HG03039 (cell line): Measurements from ENCODE around the gene HRH3.

Experiments
- ATAC-seq: cut with Tn5 transposase; IDR thresholded peaks from one replicate; pipeline ENCODE4 v1.9.1; 2021; ENCODE audit warnings: mild to moderate bottlenecking, moderate library complexity; ENCODE audit not compliant: unreplicated experiment

Gene HRH3

DNA sequence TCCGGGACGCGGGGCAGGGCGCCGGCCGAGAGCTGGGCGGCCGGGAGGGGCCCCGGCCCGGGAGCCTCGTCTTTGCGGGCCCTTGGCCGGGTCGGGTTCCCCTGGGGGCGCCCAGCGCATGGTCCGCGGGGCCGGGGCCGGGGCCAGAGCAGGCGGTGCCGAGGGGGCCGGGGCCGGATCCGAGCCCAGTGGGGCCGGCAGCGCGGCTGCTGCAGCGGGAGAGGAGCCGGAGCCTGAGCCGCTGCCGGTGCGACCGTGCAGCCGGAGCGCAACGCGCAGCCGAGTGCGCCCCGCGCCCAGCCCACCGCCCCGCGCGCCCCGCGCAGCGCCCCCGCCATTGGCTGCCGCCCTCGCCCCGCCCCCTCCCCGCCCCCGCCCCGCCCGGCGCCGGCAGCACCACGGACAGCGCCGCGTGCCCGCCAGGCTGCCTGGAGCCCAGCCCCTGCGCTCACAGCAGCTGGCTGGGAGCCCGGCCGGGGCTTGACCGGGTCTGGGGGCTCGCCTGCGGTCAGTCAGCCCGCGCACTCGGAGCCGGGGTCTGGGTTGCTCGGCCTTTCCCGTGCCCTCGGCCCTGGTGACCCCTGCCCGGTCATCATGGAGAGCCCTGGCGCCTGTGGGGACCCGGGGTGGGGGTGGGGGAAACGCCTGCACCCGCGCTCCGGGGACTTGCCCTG is at the start of gene HRH3:
Gene HRH3, minus strand, starts transcription at position 287 of the 674 bp plus-strand sequence. CDS start 308 bp downstream, outside the sequence.
- ATAC-seq: no peak

DNA sequence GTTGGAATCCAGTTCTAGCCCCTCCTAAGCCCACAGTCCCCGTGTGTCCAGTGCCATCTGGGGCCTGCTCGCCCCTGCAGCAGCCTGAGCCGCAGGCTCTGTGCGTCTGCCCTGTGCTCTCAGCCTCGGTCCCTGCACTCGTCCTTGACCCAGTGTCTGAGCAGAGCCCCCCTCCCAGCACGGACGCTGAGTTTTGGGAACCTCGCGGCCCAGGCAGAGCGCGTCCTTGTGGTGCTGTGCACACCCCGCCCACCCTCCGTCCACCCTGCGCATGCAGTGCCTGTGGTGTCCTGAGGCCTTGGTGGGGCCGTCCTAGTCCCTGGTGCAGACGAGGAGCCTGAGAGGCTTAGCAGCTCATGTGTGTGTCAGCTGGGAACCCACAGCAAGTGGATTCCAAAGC is 49.8 kb upstream of the HRH3 start:
- no peak for ATAC-seq

DNA sequence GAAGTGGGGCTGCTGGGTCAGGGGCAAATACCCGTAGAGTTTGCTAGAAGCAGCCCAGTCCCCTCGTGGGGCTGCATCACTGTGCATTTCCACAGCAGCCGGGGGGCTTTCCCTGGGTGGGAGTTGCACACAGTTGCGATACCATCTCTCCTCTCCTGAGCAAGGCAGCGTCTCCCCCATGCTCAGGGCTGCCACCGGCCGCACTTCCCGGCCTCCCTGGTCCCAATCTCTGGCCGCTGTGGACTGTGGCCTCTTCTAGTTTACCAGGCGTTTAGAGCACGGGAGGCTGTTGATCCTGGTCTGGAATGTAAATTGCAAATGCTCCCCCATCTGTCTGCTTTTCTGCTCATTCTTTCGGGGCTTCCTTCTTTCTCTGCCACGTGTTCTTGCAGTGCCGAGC is 49.3 kb upstream of the HRH3 start:
- ATAC-seq: no peak

DNA sequence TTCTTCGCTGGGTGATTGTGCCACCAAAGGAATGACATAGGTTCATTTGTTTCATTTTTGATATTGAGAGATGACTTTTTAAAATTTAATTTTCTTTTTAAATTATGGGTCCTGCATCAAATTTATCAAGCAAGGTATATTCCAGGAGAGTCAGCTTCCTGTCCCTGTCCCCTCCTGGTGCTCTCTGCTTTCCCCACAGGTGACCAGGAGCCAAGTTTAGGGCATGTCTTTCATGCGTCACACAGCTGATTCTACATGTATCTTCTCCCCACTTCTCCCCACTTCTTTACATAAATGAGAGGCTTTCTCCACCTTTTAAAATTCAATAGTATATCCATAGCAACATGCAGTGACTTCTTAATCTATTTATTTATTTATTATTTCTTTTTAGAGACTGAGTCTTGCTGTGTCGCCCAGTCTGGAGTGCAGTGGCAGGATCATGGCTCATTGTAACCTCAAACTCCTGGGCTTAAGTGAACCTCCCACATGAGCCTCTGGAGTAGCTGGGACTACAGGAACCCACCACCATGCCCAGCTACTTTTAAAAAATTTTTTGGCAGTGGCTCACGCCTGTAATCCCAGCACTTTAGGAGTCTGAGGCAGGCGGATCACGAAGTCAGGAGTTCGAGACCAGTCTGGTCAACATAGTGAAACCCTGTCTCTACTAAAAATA is 48.3 kb upstream of the HRH3 start:
- no peak for ATAC-seq

DNA sequence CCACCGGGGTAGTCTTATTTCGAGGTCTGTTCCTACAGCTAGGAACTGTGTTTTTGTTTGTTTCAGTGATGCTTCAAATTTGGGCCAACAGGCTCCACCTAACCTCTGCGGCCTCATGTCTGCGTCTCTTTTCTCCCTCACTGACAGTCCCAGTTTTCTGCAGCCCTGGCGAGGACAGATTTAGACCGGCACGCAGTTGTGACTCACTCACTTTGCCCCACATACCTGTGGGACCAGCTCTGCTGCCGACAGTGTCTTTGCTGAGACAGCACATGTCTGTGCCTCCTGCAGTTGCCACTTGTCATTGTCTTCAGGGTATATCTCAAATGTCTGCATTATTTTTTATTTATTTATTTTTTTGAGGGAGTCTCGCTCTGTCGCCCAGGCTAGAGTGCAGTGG is 47.5 kb upstream of the HRH3 start:
- no peak for ATAC-seq

DNA sequence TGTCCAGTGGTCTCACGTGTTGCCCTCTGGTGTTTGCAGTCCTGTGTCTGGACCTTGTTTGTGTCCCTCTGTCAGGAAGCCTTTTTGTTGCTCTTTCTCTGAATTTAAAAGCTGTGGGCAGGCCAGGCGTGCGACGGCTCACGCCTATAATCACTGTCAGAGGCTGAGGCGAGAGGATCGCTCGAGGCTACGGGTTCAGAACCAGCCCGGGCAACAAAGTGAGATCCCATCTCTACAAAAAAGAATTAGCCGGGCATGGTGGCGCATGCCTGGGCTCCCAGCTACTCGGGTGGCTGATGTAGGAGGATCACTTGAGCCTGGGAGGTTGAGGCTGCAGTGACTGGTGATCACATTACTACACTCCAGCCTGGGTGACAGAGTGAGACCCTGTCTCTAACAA is 46.8 kb upstream of the HRH3 start:
- no peak for ATAC-seq

DNA sequence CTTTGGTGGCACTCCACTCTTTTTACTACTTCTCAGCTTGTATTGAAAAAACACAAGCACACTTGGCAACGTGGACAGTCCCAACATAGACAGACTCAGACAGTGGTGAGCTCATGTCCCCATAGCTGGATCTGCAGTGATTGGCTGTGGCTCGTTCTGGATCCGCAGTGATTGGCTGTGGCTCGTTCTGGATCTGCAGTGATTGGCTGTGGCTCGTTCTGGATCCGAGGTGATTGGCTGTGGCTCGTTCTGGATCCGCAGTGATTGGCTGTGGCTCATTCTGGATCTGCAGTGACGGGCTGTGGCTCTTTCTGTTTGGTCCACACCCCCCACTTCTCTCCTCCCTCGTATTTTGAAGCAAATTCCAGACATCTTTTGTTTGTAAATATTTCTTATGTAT is 46.3 kb upstream of the HRH3 start:
- no peak for ATAC-seq

DNA sequence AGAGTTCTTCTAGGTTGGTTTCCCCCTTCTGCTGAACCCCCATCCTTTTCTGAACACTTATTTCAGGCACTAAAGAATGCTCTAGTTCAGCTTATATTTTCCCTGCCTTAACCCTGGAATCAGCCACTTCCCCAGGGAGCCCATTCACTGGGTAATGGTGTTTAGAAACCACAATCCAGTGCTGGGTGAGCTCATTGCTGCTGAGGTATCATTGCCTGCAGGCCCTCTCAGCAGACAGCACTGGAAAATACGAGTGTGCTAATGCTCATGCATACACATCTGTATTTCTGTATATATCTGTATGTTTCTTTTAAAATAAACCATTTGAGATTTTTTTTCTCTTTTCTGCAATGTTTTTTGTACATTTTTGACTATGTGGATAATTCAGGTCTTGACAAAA is 45.3 kb upstream of the HRH3 start:
- ATAC-seq: no peak

DNA sequence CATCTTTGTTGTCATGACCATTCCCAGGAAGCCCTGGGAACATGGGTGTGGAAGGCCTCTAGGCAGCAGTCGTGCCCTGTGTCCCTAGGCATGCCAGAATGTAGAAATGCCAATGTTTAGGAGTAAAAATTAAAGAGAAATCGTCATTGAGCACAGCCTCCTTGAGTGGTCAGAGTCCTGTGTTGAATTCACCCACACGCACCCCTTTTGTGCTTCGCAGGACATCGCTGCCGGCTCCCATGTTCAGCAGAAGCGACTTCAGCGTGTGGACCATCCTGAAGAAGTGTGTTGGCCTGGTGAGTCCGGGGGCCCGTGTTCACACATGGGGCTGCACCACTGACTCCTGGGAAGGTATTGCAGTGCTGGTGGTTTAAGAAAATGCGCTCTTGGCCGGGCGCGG is 43.3 kb upstream of the HRH3 start:
- ATAC-seq: no peak

DNA sequence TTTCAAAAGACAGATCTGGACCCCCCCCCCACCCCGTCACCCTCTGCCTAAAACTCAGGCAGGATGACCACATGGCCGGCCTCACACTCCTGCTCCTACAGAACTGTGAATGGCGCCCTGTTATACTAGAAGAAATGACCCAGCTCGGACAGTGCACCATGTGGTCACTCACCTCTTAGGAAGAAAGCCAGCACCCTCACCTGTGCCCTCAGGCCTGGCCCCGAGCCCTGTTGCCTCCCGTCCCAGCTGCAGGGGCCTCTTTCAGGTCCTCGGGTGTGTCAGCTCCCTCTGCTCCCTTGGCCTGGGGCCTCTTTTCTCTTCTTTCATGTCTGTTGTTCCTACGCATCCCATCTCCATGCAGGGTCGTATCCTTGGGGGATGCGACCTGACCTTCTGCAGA is 42.0 kb upstream of the HRH3 start:
- no peak for ATAC-seq

DNA sequence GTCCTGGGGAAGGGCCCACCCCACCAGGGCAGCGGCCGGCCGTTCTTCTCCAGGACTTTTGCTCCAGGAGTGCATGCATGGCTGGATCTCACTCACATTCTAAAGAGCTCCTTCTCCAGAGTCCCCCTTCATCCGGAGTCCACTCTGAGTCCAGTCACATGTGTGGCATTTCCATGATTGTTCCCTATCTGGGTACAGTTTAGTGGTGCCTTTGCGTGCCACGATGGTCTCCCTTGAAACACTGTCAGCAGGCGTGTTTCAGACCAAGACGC is 39.2 kb upstream of the HRH3 start:
- ATAC-seq: no peak

DNA sequence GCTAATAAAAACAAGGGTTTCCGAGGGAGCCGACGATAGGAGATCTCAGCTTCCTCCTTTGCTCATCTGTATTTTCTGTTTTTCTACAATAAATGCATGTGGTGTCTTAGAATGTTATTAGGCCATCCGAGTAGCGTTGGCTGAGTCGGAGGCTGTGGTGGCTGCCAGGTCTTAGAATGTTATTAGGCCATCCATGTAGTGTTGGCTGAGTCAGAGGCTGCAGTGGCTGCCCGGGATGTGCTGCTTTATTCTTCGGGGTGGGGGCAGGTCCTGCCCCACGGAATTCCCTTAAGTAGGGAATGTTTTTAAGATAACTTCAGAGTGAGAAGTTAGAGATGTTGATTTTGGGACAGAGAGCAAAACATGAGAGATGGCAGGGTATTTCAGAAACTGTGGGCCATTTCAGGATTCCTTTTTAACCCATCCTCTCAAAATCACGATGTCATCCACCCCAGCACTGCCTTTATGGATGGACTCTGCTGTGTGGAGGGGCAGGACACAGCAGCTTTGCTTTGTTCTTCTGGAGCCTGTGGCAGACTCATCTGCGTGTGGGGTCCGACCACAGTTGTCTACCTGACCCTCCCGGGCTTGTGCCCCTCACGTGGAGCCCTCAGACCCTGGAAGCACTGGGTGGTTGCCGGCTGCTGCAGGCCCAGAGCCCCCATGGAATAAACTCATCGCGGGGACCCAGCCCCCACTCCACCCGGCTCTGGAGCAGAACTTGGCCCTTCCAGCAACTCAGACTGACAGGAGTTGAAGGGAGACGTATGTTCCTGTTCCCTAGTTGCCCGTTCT is 38.6 kb upstream of the HRH3 start:
- no peak for ATAC-seq

DNA sequence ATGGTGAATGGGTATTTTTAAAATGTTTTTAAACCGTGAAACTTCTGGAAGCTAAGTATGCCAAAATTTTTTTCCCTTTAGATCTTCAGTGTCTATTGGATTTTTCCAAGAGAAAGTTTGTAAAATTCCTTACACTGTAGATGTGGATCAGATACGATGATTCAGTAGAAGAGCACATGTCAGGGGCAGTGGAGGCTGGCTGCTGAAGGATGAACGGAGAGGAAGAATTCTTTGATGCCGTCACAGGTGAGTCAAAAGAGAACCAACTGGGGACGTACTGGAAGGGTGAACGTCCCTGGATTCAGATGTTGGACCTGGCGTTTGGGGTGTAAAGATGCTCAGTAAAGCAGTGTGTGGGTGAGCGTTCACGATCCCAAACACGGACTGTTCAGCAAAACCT is 35.9 kb upstream of the HRH3 start:
- no peak for ATAC-seq

DNA sequence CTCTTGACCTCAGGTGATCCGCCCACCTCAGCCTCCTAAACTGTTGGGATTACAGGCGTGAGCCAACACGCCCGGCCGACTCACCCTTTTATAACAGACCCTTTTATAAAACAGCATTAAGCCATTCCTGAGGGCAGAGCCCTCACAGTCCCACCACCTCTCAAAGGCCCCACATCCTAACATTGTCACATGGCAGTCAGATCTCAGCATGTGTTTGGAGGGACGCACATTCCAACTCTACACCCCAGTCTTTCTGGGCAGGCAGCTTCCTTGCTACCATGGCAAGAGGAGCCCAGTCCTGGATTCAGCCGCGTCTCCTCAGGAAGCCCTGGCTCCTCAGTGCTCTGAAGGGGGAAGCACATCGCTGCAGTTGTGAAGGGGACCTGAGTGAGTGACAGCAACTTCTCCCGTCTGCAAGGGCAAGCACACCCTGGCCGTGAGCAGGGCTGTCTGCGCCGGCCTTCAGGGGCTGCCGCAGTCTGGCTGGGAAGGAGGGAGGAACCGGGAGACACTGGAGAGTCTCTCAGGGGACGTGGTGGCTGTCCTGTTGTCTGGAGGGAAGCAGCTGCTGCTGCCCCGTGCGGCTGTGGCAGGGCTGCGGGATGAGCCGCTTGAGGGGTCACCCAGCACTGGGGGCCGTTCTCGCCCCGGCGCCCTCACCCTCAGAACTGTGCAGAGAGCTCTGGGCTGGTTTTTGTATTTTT is 34.1 kb upstream of the HRH3 start:
- ATAC-seq: no peak

DNA sequence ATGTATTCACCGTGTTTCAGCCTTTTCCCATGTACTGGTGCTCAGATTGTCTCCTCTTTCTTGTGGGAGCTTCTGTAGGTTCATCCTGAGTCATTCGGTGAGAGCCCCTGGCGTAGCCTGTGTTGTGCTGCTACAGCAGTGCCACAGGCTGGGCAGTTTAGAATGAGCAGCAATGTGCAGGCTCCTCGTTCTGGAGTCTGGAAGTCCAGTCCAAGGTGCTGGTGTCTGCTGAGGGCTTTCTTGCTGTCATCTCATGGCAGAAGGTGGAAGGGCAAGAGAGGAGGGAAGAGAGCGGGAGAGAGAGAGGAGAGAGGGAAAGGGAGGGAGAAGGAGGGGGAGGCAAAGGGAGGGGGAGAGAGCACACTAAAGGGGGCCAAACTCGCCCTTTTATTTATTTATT is 33.3 kb upstream of the HRH3 start:
- ATAC-seq: no peak

DNA sequence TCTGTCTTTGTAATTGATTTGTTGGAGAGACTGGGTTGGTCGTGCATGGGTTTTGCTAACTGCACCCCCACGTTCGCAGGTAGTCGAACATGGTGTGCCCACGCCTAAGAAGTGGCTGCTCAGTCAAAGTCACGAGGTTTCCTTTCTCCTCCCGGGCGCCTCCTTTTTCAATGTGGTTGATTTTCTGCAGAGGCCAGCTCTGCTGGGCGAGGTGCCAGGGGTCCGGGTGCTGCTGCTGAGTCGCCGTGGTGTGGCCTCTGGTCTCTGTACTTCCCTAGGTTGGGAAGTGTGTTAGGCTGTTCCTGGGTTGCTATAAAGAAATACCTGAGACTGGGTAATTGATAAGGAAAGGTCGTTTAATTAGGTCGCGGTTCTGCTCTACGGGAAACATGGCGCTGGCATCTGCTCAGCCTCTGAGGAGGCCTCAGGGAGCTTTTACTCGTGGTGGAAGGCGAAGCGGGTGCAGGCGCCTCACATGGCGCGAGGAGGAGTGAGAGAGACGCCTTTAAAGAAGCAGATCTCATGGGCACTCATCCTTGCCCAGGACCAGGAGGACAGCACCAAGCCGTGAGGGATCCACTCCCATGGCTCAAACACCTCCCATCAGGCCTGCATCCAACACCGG is 32.4 kb upstream of the HRH3 start:
- no peak for ATAC-seq

DNA sequence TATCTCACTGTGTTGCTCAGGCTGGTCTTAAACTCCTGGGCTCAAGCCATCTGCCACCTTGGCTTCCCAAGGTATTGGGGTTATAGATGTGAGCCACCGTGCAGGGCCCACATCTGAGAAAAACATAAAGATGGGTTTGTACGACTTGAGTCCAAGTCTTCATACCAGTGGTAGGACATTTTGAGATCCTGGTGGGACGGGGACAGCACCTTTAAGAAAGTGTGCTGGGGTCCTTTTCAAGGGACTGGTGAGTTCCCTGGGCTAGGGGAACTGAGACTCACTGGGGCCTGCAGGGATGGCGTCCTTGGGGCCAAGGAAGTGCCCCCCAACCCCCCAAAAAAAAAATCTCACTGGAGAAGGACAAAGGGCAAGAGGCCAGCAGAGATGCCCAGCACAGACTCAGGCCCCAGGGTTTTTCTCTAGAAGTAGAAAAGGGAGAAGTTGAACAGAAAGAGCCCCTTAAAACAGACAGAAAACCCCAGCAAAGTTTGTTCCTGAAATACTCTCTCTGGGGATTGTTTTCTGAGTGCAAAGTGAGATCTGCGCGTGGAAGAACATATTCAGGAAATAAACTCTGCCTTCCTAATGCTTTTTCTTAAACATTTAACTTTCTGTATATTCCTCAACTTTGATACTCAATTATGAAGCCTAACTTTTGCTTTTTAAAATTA is 28.9 kb upstream of the HRH3 start:
- ATAC-seq: no peak

DNA sequence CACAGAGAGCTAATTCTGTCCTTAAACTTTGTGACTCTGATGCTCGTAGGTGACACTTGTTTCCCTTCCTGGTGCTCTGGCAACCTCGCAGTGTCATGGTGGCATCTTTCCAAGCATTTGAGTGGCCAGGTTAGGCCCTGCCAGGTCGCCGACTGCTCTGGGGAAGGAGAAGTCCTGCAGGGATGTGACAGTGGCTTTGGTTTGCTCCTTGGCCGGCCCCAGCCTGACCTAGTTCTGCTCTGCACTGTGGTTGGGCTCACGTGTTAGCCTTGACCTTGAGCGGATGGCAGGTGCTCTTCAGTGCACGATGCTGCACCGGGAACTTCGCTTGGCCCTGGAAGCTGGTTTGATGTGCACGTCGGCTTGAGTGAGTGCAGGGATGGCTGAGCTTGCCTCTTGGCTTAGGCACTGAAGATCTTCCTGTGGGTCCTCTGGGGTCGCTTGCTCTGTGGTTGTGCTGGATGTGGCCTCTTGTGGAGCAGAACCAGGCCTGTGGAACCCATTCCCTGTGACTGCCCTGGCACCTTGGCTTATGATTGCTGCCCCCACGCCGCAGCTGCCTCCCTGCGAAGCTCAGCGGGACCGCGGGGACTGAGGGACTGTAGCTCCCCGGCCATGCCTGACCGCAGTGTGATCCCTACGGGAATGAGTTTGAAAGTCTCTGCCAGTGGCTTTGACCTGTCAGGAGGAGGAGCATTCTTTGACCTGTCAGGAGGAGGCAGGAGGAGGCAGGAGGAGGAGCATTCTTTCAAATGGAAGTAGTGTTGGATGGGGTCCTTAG is 27.0 kb upstream of the HRH3 start:
- no peak for ATAC-seq

DNA sequence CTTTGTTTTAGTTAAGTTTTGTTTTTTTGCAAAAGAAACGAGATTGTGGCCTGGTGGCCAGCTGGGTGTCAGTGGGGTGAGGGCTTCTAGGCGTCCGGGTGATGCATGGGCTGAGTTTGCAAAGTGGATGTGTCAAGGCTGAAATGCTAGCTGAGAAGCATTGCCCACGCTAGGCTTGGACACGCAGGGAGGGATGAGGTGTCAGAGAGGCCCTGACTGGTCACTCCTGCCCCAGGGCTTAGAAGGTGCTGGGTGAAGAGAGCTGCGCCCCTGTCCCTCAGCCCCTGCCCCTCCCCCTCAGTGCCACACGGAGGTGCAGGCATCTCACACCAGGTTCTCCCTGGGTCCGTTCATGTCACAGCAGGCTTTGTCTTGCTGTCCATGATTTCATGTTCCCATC is 26.4 kb upstream of the HRH3 start:
- ATAC-seq: no peak

DNA sequence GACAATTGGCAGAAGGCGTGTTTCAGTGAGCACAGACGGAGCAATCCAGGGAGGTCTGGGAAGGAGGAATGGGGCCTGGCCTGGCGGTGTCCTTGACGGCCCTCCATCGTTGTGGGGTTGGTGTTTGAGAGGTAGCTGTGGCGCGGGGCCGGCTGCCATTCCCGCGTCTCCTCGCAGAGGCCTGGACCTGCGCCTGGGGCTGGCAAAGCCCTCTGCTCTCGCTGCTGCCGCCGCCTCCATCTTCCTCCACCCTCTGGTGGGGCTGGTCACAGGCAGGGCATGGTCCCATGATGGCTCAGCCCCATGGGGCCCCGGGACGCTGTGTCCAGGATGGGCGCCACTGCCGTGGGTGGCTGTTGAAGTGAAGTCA is 25.8 kb upstream of the HRH3 start:
- ATAC-seq: no peak
